CD14-positive monocyte (primary cell): ENCODE measurements around the gene GEMIN8. TPM values are rescaled to one million over a fixed set of nuclear protein-coding genes. Genes with fewer than 3 reads are reported as not detected.

Experiments
- DNase-seq, 3 donors: peaks; one replicate each; pipeline ENCODE4 v3.0.0-alpha.2; 2011 to 2022
- H2AFZ ChIP-seq: 2 replicates; pipeline ENCODE4 v1.6.0; 2012; ENCODE audit warnings: mild to moderate bottlenecking, low read depth, low read length, inconsistent platforms; ENCODE audit not compliant: insufficient read depth, poor library complexity, severe bottlenecking
- H3K27ac ChIP-seq, 2 donors: 1 replicate in 1 of 2; 2 replicates in 1 of 2; pipeline ENCODE4 v1.5.1; 2012 to 2013; ENCODE audit warnings: low read length in 2 of 2, control low read depth in 1 of 2, inconsistent platforms in 1 of 2, low read depth in 1 of 2, mild to moderate bottlenecking in 1 of 2
- H3K27me3 ChIP-seq, 2 donors: one replicate each; pipeline versions ENCODE4 v1.6.0 to v1.6.1; 2011 to 2013; ENCODE audit warnings: low read length in 2 of 2; ENCODE audit not compliant: control insufficient read depth in 2 of 2, insufficient read depth in 2 of 2
- H3K36me3 ChIP-seq, 2 donors: replicated peaks in 1 of 2; 1 replicate in 1 of 2; 2 replicates in 1 of 2; pipeline versions ENCODE4 v1.5.1 to v1.6.1; 2012 to 2013; ENCODE audit warnings: low read length in 2 of 2, control low read depth in 1 of 2, inconsistent platforms in 1 of 2, mild to moderate bottlenecking in 1 of 2; ENCODE audit not compliant: insufficient read depth in 2 of 2, control insufficient read depth in 1 of 2
- H3K4me1 ChIP-seq, 2 donors: 1 replicate in 1 of 2; 2 replicates in 1 of 2; pipeline versions ENCODE4 v1.5.1 to v1.6.1; 2012 to 2013; ENCODE audit warnings: low read length in 2 of 2, control low read depth in 1 of 2, inconsistent platforms in 1 of 2, mild to moderate bottlenecking in 1 of 2, moderate library complexity in 1 of 2; ENCODE audit not compliant: insufficient read depth in 2 of 2, control insufficient read depth in 1 of 2
- H3K4me2 ChIP-seq: replicated peaks from 2 replicates; pipeline ENCODE3; 2012; ENCODE audit warnings: low read length, moderate library complexity, mild to moderate bottlenecking; ENCODE audit not compliant: poor library complexity, severe bottlenecking; ENCODE audit errors: extremely low read depth
- H3K4me3 ChIP-seq, 3 experiments: fragments of 200-600 bp in 1 of 3; sonication (generic) in 1 of 3; replicated peaks in 1 of 3; 1 replicate in 2 of 3; 2 replicates in 1 of 3; pipeline ENCODE4 v1.5.1; 2011 to 2013; ENCODE audit warnings: low read length in 3 of 3, mild to moderate bottlenecking in 3 of 3, control low read depth in 2 of 3, low read depth in 2 of 3, inconsistent platforms in 1 of 3, moderate library complexity in 1 of 3
- H3K79me2 ChIP-seq: 2 replicates; pipeline ENCODE4 v1.6.0; 2012; ENCODE audit warnings: mild to moderate bottlenecking, control low read depth, inconsistent platforms, low read length, moderate library complexity; ENCODE audit not compliant: insufficient read depth
- H3K9ac ChIP-seq: 2 replicates; pipeline ENCODE4 v1.6.0; 2017; ENCODE audit warnings: low read length, mild to moderate bottlenecking; ENCODE audit not compliant: insufficient read depth, poor library complexity, severe bottlenecking
- H3K9me3 ChIP-seq, 2 donors: replicated peaks in 1 of 2; 1 replicate in 1 of 2; 2 replicates in 1 of 2; pipeline versions ENCODE4 v1.5.1 to v1.6.1; 2012 to 2013; ENCODE audit warnings: low read length in 2 of 2, control low read depth in 1 of 2; ENCODE audit not compliant: control insufficient read depth in 1 of 2, insufficient read depth in 1 of 2
- H4K20me1 ChIP-seq: 2 replicates; pipeline ENCODE4 v1.6.0; 2012; ENCODE audit warnings: mild to moderate bottlenecking, low read length, control low read depth, moderate library complexity; ENCODE audit not compliant: insufficient read depth
- H3K27ac Mint-ChIP-seq, 7 donors: one replicate each; pipeline ENCODE4 v1.8.0; 2020; ENCODE audit warnings: mild to moderate bottlenecking in 7 of 7, mixed read lengths in 7 of 7, moderate library complexity in 6 of 7, inconsistent platforms in 2 of 7
- H3K27me3 Mint-ChIP-seq, 3 donors: one replicate each; pipeline ENCODE4 v1.8.0; 2021 to 2022; ENCODE audit warnings: low read depth in 3 of 3, mild to moderate bottlenecking in 3 of 3, mixed read lengths in 3 of 3, moderate library complexity in 3 of 3, inconsistent platforms in 1 of 3
- H3K36me3 Mint-ChIP-seq, 2 donors: one replicate each; pipeline ENCODE4 v1.8.0; 2020; ENCODE audit warnings: mixed read lengths in 2 of 2, inconsistent platforms in 1 of 2, mild to moderate bottlenecking in 1 of 2
- H3K4me1 Mint-ChIP-seq: one replicate; pipeline ENCODE4 v1.8.0; 2020; ENCODE audit warnings: mild to moderate bottlenecking, mixed read lengths
- H3K4me3 Mint-ChIP-seq, 2 donors: one replicate each; pipeline ENCODE4 v1.8.0; 2020; ENCODE audit warnings: mild to moderate bottlenecking in 2 of 2, mixed read lengths in 2 of 2, moderate library complexity in 1 of 2
- H3K9me3 Mint-ChIP-seq, 7 donors: one replicate each; pipeline ENCODE4 v1.8.0; 2020 to 2022; ENCODE audit warnings: mixed read lengths in 7 of 7, mild to moderate bottlenecking in 6 of 7, moderate library complexity in 6 of 7, inconsistent platforms in 2 of 7
- CTCF ChIP-seq: fragments of 200-600 bp; IDR thresholded peaks from one replicate; pipeline ENCODE4 v1.8.0; 2022; ENCODE audit warnings: antibody characterized with exemption, mild to moderate bottlenecking
- WGBS: methylation state at CpG from one replicate; pipeline ENCODE4 v1.1.5; 2013; ENCODE audit warnings: missing lambda C conversion rate; ENCODE audit not compliant: insufficient coverage; 5-methylcytosine and 5-hydroxymethylcytosine counted together
- intact Hi-C, 2 donors: fragments of 100-400 bp; cut with micrococcal nuclease; formaldehyde crosslinking; loops; one replicate each; pipeline versions ENCODE4 v1.15.0 to v1.15.1; 2023
- polyA plus RNA-seq, 3 donors: library from polyadenylated mRNA; depleted of rRNA in 1 of 3; unstranded in 2 of 3; stranded (reverse) in 1 of 3; fragments of 300-500 nt in 2 of 3; fragments of >200 nt in 1 of 3; fragmentation: Illumina TruSeq in 2 of 3; gene quantifications; 1 replicate in 2 of 3; 2 replicates in 1 of 3; pipeline ENCODE4 v1.2.3, GENCODE V29; 2012 to 2021

The GEMIN8 gene
- polyA plus RNA-seq, 3 donors = 10.9 to 15.0 (median 12.6) TPM

- no peak for TF ChIP-seq CTCF
- Histone ChIP-seq H3K27ac (no peak overlapping the region), H3K36me3 (no peaks in the 10 kb centered on the region), H3K4me3 (no peak overlapping the region), H3K4me1 (no peaks in the 10 kb centered on the region), H2AFZ (no peak overlapping the region), H3K9ac (no peak overlapping the region), H3K27me3 (no peaks in the 10 kb centered on the region), H3K79me2 (no peaks in the 10 kb centered on the region), H3K4me2 (no peak overlapping the region), H4K20me1 (no peaks in the 10 kb centered on the region), H3K9me3 (no peaks in the 10 kb centered on the region)
- Mint-ChIP-seq H3K27ac (no peak overlapping the region), H3K36me3 (no peaks in the 10 kb centered on the region), H3K4me3 (no peak overlapping the region), H3K4me1 (no peaks in the 10 kb centered on the region), H3K9me3 (peaks cover 0 to 5% (median 3%) of the 10 kb centered on the region in 7 donors), H3K27me3 (peaks cover 0 to 11% (median 0%) of the 10 kb centered on the region in 3 donors)
- DNase-seq = no peak
- intact Hi-C loops = no loop called here
- 100% methylated on average over 1 of the region's 6 CpGs for WGBS
Measured at GRCh38 chrX:13996650-13997049, 33.0 kb downstream of the GEMIN8 start.

- Histone ChIP-seq H3K27me3 (no peaks in the 10 kb centered on the region), H3K4me1 (no peaks in the 10 kb centered on the region), H3K4me2 (no peak overlapping the region), H3K79me2 (no peaks in the 10 kb centered on the region), H3K27ac (no peak overlapping the region), H2AFZ (no peak overlapping the region), H4K20me1 (no peaks in the 10 kb centered on the region), H3K36me3 (no peaks in the 10 kb centered on the region), H3K4me3 (no peak overlapping the region), H3K9ac (no peak overlapping the region), H3K9me3 (no peaks in the 10 kb centered on the region)
- TF ChIP-seq CTCF = no peak
- peaks cover 0 to 5% (median 0%) of the 10 kb centered on the region in 7 donors for H3K9me3 Mint-ChIP-seq
- WGBS = 100% methylated on average over 1 of the region's 3 CpGs
- H3K27me3 Mint-ChIP-seq = peaks cover 0 to 4% (median 0%) of the 10 kb centered on the region in 3 donors
- intact Hi-C loops = no loop called here
- no peak for DNase-seq
- no peak overlapping the region for H3K27ac Mint-ChIP-seq
- no peaks in the 10 kb centered on the region for H3K4me1 Mint-ChIP-seq
- H3K36me3 Mint-ChIP-seq = no peaks in the 10 kb centered on the region
- no peak overlapping the region for H3K4me3 Mint-ChIP-seq
Measured at GRCh38 chrX:13994536-13995080, 35.1 kb downstream of the GEMIN8 start.
